G401 (cell line): ENCODE data around the gene EIF3D. TPM values are rescaled to one million over a fixed set of nuclear protein-coding genes. Genes with fewer than 3 reads are reported as not detected.

Experiments
- DNase-seq: peaks from one replicate; pipeline ENCODE4 v3.0.0-alpha.2; 2015; ENCODE audit warnings: low spot score
- in situ Hi-C: cut with HindIII; loops from 2 replicates; pipeline ENCODE4 v1.10.0; 2016; ENCODE audit warnings: low sequenced_read_pairs, mixed read lengths
- total RNA-seq: library from RNA; depleted of rRNA; stranded (reverse); fragments of >200 nt; shearing (Covaris generic); gene quantifications from 2 replicates; pipeline ENCODE4 v1.2.3, GENCODE V29; 2014

Gene EIF3D
- total RNA-seq, 1 experiment from 2014 or later: 581 TPM

GRCh38 chr22:36510966-36511881, 17.7 kb downstream of the EIF3D start:
- DNase-seq: peak; percentile 56
- in situ Hi-C loops: no loop called here

DNA sequence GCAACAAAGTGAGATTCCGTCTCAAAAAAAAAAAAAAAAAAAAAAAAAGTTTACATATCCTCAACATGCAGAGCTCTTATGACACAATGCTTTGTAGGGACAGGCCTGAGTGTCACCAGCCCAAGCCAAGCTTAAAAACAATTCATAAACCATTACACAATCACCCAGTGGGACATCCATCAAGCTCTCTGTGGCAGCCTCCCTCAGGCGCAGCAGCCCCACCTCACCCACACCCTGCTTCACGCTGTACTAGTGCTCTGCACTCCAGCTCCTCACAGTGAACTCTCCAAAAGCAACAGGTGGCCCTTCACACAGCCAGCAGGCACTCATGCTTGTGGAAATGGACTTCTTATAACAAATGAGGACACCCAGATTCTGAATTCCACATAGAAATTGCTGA, 18.6 kb downstream of the EIF3D start:
- DNase-seq: no peak
- in situ Hi-C loops: no loop called here

GRCh38 chr22:36507518-36508010, 21.4 kb downstream of the EIF3D start:
- in situ Hi-C loops: no loop called here
- DNase-seq: no peak

- in situ Hi-C loops: no loop called here
- peak; percentile 84 for DNase-seq
Observed at GRCh38 chr22:36506637-36507517, 22.1 kb downstream of the EIF3D start, which contains the start of gene FOXRED2. Gene FOXRED2, minus strand, starts transcription at chr22:36507040. Its CDS starts 618 bp downstream, at chr22:36506422.

- in situ Hi-C loops: no loop called here
- no peak for DNase-seq
Observed at GRCh38 chr22:36505998-36506635, 22.8 kb downstream of the EIF3D start.

GRCh38 chr22:36497910-36498665, 30.9 kb downstream of the EIF3D start:
- in situ Hi-C loops: no loop called here

DNA sequence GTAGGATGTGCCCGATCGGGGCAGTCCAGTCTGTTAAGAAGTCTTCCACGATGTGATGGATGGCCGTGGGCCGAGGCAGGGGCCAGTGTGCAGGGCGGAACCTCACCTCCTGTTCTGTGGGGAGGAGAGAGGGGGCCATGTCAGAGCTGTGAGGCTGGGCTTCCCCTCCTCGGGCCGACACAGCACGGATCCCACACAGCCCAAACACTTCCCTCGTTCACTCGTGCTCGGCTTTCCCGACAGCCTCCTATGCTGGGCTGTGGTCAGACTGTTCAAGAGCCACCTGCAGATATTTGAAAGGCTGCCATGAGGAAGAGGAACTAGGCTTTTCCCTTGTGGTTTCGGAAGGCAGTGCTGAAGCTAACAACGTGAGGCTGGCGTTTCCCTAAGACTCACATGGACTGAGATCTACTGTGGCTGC, 35.3 kb downstream of the EIF3D start:
- in situ Hi-C loops: no loop called here
- DNase-seq: no peak

More at GRCh38 chr22:36497910-36498665, 30.9 kb downstream of the EIF3D start:
- DNase-seq: peak; percentile 42

DNA sequence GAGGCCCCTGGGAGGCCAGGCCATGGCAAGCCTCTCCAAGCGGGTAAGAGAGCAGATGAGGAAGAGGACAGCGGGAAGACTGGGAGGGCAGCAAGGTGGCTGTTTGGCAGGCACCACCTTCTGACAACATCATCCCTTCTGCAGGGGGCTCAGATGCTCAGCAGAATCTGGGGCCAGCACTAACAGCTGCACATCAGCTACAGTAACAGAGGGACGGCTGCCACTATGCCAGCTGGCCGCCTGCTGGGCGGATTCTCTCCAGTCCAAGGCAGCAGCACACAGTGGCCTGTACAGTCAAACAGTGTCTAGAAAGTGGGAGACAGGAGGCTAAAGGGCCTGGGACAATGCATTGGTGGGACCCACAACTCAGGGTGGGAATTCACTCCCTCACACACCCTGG, 36.9 kb downstream of the EIF3D start:
- in situ Hi-C loops: no loop called here

DNA sequence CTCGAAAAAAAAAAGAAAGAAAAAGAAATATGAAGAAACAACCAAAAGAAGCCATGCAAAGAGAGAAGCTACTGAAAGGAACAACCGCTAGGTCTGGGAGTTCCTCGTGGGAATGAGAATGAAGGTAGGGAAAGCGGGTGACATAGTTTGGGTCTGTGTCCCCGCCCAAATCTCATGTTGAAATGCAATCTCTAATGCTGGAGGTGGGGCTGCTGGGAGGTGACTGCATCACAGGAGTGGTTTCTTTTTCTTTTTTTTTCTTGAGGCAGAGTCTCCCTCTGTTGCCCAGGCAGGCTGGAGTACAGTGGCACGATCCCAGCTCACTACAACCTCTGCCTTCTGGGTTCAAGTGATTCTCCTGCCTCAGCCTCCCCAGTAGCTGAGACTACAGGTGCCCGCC, 37.8 kb downstream of the EIF3D start:
- no peak for DNase-seq
- in situ Hi-C loops: no loop called here

More for the DNA sequence above, 36.9 kb downstream of the EIF3D start:
- DNase-seq: no peak

DNA sequence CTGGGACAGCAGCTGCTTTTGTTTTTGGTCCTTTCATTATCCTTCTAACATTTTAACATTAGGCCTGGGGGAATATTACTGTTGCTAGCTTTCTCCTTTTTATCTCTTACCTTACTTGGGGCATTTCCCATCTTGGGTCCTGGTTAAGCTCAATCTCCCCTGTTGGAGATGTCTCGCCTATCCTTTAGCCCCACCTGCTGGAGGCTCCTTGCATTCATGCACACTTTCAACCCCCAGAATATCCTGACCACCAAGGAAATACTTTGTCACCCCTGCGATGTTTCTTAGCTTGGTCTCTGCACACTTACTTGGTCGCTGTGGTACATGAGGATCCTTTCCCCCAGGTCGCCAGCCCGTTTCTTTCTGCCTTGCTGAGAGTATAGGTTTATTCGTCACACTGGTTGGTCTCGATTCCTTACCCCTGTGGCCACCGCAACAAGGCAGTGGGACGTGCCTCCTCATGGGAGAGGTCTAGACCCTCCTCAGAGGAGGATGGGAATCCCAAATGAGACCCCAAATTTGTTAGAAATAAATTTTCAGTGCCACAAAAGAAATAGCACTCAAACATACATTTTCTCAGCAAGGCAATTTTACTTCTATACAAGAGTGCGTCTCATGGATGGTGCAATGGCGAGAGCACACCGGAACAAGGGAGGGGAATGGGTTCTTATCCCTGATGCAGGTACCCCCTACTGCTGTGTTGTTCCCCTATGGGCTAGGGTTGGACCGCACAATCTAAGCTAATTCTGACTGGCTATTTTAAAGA, 42.2 kb downstream of the EIF3D start:
- in situ Hi-C loops: no loop called here
- DNase-seq: no peak

GRCh38 chr22:36481393-36482168, 47.4 kb downstream of the EIF3D start, which contains the start of gene TXN2:
Gene TXN2, minus strand, starts transcription at chr22:36481640. Its CDS starts 803 bp downstream, at chr22:36480837.
- DNase-seq: peak; percentile 96
- in situ Hi-C loops: no loop called here

DNA sequence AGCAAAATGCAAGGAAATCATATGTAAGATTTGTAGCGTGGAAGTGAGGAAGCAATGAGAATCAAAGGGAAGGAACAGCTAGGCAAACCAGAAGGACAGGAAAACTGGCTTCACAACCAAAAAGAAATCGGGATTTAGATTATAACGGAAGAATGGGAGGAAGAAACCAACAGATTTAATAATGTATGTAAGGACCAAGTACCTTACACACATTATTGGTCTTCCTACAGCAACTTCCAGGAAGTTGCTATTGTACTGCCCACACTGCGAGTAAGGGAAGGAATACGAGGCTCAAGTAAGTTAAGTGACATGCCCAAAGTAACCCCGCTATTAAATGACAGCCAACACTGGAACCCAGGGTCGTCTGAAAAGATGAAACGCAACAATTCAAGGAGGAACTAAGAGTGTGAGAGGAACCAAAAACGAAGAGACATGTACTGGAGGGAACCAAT, 48.0 kb downstream of the EIF3D start:
- in situ Hi-C loops: no loop called here
- DNase-seq: no peak

GRCh38 chr22:36478966-36479365, 50.0 kb downstream of the EIF3D start:
- in situ Hi-C loops: no loop called here
- DNase-seq: no peak

- in situ Hi-C loops: no loop called here
- no peak for DNase-seq
Observed at GRCh38 chr22:36475341-36475740, 53.6 kb downstream of the EIF3D start.

- DNase-seq: no peak
- in situ Hi-C loops: no loop called here
Observed at GRCh38 chr22:36472689-36473088, 56.3 kb downstream of the EIF3D start.

DNA sequence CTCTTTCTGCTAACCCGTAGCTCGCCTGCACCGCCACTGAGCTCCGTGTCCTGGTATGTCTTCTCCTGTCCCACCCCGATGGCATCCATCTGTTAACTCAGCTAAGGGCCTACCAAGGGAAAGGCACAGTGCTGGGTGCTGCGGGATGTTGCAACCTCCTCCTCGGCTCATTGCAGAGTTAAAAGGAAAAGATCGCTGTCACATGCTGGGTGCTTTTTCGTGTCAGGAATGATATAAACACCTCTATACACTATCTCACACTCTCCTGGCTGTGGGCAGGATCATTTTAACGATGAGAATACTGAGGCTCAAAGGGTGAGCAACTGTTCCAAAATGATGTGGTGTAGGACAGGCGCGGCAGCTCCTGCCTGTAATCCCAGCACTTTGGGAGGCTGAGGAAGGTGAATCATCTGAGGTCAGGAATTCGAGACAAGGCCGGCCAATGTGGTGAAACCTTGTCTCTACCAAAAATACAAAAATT, 57.6 kb downstream of the EIF3D start:
- in situ Hi-C loops: no loop called here
- no peak for DNase-seq

DNA sequence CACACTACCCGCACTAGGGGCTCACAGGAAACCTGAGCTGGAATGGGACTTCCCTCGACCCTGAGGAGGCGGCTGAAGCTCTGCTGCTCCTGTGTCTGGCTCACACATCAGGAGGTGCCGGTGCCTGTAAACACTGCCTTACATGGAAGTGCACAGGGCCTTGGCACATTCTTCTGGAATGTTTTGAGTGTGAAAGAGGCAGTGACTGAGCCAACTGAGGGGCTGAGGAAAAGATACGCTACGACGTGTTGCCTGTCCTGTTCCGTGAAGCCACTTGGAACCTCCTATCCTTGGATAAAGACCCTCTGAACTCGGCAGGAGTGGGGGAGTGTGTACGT, 58.0 kb downstream of the EIF3D start:
- no peak for DNase-seq
- in situ Hi-C loops: no loop called here
